Right forelimb (tissue), 1 donor: ENCODE data around the gene SNX1.
"Not testable (repeated sequence)": the region's sequence is repeated elsewhere in the genome, so short reads cannot be mapped to it uniquely, and the experiment has no call there.

Experiments used
- DNase-seq: peaks from one replicate; pipeline ENCODE4 v3.0.0-alpha.2; 2018

The SNX1 gene

DNA sequence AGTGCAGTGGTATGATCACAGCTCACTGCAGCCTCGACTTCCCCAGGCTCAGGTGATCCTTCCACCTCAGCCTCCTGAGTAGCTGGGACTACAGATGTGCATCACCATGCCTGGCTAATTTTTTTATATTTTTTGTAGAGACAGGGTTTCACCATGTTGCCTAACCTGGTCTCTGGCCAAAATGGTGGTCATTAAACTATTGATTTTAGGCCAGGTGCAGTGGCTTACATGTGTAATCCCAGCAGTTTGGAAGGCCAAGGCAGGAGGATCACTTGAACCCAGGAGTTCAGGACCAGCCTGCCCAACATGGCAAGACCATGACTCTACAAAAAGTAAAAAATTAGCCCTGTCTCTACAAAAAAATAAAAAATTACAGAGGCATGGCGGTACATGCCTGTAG, 24.5 kb downstream of the SNX1 start:
- not testable (repeated sequence) for DNase-seq

DNA sequence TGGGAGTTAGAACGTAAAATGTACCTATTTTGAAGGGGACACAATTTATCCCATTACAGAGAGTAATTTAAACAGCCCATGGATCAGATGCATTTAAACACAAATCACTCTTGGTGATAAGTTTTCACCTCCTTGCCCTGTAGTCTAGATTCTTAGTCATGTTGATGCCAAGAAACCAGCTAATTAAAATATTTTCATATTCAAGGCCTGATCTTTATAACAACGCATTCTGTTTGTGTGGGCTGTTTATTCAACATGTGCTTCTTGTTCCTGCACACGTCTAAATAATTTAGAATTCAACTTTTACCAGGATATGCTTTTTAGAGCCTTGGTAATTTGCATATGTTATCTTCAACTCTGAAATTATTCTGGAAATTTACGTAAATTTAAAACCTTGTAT, 25.8 kb downstream of the SNX1 start:
- no peak for DNase-seq

DNA sequence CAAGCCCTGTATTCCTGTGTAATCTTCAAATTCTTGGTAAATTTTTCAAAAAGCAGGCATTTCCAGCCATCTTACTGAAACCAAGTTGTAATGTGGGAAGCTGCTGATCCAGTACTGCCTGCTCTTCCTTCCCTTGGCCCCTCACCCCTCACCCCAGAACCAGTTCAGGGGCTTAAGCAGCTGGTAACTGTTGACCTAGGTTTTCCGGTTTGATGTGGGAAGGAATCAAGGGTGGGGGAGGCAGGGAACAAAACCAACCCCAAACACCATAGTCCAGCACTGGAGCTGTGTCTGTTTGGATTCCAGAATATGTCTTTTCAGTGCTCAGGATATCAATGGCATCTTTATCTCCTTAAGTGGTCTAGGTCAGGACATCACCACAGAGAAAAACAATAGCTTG, 26.7 kb downstream of the SNX1 start:
- DNase-seq, result no peak

DNA sequence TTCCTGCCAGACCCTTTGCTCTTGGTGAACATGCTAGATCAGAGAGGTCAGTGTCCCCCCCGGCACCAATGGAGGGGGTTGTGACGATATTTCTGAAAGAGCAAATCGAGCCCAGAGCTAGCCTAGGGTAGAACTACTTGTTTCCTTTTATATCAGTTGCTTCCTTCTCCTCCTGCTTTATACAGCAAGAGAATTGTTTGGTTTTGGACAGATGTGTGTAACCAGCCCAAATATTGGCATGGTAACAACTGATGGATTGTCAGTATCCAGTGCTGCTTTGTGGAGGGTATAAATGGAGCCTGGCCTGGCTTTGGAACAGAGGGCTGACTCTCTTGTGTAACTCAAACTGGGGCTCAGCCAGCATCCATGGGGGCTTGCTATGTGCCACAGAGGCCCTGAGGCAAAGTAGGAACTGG, 27.2 kb downstream of the SNX1 start:
- DNase-seq, result no peak

DNA sequence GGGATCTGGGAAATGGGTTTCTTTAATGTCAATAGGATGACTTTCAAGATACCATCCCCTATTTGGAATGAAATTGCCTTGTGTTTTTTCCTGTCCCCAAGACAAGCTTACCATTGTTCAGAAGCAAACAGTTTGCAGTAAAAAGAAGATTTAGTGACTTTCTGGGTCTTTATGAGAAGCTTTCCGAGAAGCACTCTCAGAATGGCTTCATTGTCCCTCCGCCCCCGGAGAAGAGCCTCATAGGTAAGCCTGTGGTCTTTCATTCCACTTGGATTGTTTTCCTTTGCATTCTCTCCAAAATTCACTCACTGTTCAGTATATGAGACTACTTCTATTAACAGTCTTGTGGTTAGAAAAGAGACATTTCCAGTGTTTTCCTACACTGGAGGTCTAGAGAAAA, 30.2 kb downstream of the SNX1 start:
- DNase-seq, result no peak

DNA sequence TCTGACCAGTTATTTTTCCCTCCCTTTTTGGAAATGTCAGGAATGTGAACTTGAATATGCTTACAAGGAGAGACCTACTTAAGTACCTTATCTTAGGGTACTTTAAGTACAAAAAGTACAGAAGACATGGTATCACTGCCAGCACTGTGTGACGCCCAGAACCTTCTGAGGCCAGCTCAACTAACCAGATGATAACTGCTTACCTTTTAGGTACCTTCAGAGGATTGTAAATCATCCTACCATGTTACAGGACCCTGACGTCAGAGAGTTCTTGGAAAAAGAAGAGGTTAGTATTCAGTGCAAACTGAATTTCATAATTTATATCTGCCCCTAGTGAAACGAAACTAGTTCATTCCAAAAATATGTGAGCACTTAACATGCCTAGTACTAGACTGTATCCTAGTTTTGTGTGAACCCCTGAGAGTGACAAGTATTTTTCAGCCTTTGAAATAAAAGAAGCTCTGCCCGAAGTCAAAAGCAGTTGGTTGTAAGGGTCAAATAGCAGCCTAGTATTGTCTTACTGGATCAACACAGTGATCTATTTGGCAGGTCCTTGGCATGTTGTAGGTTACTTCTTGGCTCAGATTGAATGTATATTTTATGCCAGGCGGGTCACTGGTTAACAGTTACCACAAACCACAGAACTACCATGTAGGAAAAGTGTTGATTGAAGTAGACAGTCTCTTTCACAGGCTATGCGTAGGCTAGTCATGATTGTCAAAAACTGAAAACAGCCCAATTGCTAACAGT, 31.9 kb downstream of the SNX1 start:
- DNase-seq, result no peak

DNA sequence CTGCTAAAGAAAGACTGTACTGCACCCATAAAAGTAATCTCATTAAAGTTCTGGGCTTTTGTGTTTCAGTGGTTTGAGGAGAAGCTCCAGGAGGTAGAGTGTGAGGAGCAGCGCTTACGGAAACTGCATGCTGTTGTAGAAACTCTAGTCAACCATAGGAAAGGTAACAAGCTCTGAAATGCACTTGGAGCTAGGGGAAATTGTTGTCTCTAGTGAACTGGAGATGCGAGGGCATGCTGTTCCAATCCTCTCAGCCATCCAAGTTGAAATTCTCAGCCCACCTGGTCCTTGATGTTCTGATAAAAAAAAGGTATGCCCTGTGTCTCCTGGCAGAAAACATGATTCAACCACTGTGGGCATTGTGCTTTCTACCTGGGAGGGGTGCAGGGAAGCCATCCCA, 34.4 kb downstream of the SNX1 start:
- DNase-seq, result no peak

DNA sequence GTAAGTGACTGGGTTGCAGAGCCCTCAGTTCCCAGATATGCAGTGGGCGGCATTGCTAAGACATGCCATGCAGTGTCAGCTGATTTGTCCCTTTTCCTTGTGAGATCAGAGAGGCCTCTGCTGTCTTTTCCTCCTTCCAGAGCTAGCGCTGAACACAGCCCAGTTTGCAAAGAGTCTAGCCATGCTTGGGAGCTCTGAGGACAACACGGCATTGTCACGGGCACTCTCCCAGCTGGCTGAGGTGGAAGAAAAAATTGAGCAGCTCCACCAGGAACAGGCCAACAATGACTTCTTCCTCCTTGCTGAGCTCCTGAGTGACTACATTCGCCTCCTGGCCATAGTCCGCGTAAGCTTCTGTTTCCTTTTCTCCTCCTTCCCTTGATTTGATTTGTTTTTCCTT, 35.8 kb downstream of the SNX1 start:
- no peak for DNase-seq

DNA sequence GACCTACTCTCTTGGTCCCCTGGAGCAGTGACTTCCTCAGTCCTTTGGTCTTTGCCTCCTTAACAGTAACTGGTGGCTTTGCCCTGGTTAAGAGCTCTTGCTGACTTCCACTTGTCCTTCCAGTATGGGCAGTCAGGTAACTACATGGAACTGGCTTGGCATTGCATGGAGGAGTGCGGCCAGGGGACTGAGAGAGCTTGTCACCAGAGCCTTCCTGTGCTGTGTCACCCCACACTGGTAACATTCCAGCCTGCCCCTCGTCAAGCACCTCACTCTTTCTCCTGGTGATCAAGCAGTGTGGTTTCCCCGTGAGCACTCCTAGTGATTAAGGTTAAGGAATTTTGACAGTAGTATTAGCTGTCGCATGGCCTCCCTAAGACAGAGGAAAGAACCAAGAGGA, 36.4 kb downstream of the SNX1 start:
- DNase-seq, result no peak

DNA sequence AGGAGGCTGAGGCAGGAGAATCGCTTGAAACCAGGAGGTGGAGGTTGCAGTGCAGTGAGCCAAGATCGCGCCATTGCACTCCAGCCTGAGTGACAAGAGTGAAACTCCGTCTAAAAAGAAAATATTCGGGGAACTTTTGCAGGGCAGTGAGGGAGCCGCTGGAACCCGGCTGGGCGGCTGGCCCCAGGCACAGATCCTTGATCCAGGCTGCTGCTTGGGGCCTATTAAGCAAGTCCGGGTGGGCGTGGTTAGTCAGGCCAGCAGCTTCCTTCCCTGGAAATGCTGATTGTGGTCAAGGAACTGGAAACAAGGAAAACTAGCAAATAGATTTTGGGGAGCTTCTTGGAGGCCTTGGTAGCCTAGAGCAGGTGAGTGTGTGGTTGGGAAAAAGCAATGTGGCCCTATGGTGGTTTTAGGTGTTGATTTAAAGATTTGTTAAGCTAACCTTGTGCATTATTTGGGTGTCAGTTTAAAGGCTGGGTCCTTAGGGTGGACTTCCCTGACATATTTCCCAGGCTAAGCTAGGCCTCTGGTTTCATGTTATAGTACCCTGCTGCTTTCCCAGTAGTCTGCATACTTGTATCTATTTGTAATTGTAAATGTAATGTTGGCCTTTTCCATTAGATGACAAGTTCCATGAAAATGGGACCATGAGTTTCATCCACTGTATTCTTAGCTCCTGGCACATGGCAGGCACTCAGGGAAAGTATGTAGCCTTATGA, 38.0 kb downstream of the SNX1 start:
- DNase-seq, result no peak

DNA sequence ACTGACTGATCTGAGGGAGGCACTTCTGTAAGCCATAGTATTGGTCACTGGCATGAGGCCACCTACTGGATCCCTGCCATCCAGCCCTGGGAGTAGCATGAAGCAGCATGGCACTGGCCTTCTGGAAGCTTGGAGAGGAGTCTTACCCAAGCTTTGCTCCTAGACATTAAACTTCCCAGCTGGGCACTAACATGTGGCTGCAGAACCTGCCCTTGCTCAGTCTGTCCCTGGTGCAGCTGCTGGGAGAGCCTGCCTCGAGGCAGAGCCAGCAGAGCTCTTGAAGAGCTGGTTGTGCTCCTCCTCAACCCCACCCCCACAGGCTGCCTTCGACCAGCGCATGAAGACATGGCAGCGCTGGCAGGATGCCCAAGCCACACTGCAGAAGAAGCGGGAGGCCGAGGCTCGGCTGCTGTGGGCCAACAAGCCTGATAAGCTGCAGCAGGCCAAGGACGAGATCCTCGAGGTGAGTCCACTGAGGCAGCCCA, 38.6 kb downstream of the SNX1 start:
- no peak for DNase-seq

DNA sequence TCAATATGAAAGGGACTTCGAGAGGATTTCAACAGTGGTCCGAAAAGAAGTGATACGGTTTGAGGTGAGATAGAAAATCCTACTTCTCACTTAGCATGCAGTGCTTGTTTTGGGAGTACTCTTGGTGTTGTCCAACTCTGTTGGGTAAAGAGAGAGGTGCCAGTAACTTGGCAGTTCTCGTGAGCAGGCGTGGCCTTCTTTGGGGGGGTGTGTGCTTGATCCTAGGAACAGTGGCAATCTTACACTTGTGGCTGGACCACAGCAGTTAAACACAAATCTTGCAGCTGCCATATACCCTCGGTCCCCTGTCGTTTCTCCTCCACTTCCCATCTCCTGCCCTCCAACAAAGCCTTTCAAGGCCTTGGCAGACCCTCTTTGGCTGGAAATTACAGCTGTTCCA, 40.6 kb downstream of the SNX1 start:
- DNase-seq, result no peak

DNA sequence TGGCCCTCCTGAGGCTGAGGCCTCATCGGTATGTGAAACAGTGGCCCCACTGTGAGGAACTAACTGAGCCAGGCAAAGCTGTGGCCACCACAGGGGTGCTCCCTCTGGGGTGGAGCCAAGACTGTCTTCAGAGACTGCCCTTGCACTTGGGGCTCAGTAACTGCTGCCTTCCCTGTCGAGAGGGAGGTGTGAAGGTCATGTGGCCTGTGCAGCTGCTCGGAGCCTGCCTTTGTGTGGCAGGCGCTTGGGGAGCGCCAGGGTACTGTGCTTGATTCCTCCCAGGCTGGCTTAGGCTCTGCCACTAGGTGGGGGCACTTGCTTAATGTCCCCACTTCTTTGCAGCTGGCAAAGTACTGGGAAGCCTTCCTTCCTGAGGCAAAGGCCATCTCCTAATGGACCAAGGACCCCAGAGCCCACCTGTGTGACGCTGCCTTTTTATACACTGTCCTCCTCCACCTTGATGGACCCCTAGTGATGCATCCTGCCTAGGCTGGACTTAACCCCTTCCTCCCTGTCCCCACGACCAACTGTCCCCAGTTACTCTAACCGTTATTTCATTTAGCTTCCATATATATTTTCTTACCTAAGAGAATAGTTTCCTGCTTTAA, 41.5 kb downstream of the SNX1 start:
- no peak for DNase-seq

DNA sequence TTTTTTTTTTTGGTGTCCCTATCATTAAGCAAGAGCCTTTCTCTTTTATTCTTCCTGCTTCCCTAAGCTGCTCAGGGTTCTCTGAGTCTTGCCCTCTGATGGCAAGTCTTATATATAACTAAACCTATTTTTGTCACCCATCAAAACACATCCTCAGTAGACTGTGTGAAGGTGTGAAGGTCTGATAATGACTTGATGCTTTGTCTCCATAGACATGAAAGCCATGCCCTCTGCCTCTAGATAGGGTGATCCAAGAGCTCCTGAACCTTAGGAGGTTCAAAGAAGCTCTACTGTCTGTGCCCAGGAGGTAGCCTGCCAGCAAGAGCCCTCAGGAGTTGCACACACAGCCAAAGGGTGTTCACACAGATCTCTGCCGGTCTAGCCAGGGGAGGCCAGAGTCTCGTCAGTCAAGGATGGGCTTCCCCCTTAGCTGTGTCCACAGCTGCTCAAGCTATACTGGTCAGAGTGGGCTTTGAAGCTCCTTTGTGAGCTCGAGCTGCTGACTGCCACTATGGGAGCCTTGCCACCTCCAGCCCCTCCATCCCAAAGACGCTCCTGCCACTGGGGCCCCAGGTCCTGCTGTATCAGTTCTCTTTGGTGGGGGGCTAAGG, 42.7 kb downstream of the SNX1 start:
- DNase-seq, result no peak

DNA sequence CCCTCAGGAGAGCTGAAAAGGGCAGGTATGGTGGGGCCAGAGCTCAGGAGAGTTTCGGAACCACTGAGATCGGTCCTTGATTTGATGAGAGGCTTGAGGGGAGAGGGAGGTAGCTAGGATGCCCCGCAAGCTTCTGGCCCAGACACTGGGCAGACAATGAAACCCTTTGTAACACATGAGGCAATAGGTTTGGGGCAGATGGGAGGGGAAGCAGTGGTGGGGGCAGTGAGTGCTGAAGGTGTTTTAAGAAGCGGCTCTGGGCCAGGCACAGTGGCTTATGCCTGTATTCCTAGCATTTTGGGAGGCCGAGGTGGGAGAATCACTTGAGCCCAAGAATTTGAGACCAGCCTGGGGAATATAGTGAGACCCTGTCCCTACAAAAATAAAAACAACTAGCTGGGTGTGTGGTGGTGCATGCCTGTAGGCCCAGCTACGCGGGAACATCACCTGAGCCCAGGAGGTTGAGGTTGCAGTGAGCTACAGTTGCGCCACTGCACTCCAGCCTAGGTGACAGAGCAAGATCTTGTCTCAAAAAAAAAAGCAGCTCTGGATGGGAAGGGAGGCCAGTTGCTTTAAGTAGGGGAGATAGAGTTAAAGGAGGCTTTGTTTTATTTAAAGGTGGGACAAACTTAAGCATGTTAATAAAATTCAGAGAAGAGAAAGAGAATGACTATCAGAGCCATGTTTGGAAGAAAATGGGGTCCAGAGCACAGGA, 46.2 kb downstream of the SNX1 start:
- no peak for DNase-seq

DNA sequence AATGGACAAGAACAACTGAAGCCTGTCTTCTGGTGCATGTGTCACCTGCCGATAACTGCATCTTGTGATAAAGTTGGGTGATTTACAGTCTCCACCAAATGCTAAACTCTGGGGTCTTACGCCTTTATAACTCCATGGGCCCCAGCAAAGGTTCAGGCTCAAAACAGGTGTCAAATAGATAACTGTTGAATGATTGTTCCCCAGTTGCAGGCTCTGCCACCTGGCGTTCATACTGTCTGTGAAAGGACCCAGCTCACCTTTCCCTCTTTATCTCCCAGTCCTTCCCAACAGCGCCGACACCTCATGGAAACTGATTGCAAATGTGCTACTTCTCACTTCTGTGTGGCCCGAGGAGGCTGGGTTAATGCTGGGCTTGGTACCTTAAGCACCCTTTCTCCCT, 47.5 kb downstream of the SNX1 start:
- DNase-seq, result no peak

DNA sequence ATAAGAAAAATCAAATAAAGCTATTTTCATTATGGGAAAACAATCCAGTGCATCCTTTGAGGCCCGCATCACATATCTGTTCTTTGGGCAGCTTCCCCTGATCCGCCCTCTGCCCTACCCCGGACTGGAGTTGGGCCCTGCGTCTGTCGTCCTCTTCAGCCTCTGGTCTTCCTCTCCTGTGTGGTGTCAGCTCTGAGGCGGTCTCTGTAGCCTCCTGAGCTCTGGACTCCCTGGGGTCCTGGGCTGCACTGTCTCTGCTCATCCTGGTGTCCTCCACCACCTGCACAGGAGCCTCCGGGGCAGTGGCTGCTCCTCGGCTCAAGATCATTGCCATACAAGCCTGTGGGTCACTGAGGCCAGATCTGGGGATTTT, 48.4 kb downstream of the SNX1 start:
- no peak for DNase-seq

DNA sequence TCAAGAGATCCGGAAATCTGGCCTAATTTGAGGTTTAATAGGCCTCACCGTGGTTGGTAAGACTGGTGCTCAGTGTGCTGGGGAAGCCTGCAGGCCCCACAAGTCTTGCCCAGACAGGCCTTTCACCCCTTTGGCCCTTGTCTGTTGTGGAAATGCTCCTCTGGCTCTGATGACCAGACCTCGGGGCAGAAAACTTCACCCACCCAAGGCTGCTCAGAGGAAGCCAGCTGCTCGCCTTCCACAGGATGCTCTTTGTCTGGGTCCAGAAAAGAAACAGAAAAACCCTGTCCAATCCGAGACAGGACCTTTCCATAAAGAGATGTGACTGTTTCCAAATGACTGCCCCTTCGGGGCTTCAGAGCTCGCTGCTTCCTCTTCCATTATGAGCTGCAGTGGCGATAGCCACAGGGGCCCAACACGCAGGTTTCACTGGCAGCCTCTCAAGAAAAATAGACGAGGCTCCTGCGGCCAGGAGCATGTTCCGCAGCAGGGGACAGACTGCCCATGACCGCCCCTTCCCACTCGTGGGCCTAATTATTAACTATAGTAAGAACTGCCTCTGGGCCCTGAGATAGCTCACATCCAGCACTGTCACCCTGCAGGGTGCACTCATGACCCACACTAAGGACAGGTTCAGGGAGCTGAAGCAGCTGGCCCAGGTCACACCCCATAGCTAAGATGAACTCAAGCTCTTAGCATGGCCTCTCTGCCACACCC, 48.9 kb downstream of the SNX1 start:
- no peak for DNase-seq

DNA sequence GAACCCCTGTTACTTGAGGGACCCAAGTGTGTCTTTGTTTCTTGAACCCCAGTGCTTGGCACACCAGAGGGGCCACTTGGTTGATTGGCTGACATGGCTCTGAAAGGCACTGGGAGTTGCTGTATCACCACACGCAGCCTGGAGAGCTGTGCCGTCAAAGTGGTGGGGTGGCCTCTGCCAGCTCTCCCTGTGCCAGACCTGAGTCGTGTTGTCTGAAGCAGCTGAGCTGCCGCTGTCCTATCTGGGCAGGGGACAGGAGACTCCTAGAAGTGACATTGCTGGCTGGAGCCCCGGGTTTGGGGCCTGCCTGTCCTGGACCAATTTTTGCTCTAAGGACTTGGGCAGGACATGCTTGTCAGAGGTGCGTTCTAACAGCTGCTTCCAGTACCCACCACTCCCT, 50.3 kb downstream of the SNX1 start:
- DNase-seq, result no peak

DNA sequence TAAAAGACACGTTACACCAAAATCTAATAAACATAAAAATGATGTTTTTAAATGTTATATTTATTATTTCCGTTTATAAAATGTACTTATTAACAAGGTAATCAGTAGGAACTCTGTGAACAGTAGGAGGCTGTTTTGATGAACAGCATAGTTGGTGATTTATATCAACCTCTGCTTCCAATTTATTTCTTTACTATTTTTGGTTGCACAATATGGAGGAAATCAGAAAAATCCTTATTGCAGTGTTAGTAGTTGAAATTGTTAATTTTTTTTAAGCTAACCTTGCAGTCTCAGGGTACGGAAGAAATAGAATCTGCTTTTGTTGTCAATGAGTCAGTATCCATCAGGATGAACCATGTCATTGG, 50.7 kb downstream of the SNX1 start:
- DNase-seq, result no peak

DNA sequence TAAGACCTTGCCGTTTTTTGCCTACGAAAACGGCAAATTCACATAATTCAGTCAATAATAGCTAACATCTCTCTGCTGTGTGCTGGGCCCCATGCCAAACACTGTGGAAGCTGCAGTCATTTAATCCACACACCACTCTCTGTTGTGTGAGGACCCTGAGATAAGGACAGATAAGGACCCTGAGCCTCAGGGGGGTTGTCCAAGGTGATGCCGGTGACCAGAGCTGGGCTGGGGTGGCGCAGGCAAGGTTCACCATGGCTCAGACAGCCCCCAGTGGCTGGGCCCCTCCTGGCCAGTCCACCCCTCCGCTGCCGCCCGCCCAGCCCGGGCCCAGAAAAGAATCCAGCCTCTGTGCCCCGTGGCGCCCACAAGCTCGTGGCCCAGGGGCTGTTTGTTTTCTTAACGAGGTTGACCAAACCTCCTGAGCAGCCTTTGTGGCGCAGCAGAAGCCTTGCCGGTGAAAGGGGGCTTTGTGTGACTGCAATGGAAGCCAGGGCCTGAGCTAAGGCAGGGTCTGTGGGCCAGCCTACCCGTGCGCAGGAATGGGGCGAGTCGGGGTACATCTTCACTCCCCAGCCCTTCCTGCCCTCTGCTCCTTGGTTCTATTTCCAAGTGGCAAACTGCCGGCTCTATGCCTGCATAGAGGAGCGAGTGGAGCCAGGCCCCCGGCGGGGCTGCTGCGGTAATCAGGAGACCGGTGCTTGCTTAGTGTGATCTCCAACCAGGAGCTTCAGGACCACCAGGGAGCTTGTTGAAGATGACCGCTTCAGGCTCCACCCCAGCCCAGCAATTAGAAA, 51.3 kb downstream of the SNX1 start:
- DNase-seq, result peak; percentile 71

DNA sequence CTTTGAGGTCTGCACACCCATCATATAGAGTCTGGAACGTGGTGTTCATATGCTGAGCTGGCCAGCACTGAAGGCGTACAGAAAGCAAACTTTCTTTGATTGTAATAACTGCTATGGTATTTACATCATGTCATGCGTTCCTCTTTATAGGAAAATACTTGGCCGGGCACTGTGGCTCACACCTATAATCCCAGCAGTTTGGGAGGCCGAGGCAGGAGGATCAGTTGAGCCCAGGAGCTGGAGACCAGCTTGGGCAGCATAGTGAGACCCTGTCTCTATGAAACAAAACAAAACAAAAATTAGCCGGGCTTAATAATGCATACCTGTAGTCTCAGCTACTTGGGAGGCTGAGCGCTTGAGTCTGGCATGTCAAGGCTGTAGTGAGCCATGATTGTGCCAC, 52.4 kb downstream of the SNX1 start:
- no peak for DNase-seq
